RWPE1 (cell line): ENCODE results near the gene PLCG1.

Experiments
- CTCF ChIA-PET: fragments of 350-600 bp; sonication (Branson Sonifier 250); formaldehyde crosslinking; extraction: SDS; loops from one replicate; lab custom pipeline; 2021; lab: Yijun Ruan, JAX
- POLR2A ChIA-PET: fragments of 400-600 bp; formaldehyde crosslinking; extraction: SDS; loops from one replicate; lab custom pipeline; 2020; ENCODE audit warnings: antibody characterized with exemption; ENCODE audit not compliant: low non-redundant PET; lab: Yijun Ruan, JAX
- DNase-seq: peaks from one replicate; pipeline ENCODE4 v3.0.0; 2012; ENCODE audit warnings: low spot score
- H3K27ac ChIP-seq: fragments of 450-650 bp; 2 replicates; pipeline ENCODE4 v1.5.1; 2017
- CTCF ChIP-seq: fragments of 450-650 bp; conservative IDR thresholded peaks from 2 replicates; pipeline ENCODE4 v1.5.1; 2017; ENCODE audit warnings: low read depth, mild to moderate bottlenecking

Gene PLCG1

GRCh38 chr20:41204304-41205265 lies 67.2 kb downstream of the PLCG1 start:
- CTCF ChIA-PET: no interaction called here
- H3K27ac ChIP-seq: no peak overlapping the region
- no peak for DNase-seq
- POLR2A ChIA-PET: no interaction called here
- no peak for TF ChIP-seq CTCF

DNA sequence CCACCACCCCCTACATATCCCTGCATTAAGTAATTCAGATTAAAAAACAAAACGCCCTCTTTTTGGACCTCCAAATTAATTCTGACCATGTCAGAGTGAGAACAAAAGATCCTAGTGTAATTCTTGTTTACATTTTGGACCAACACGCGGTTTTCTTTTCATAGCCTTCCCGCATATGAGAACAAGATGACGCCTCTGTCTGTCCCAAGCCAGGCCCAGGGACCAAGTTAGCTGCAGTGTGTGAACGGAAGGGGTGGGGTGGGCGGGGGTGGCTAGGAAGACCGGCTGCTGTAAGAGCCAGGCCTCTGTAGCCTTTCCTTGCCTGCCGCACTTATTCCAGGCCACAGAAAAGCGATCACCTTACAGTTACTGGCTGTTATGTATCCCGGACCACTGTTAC lies 68.0 kb downstream of the PLCG1 start:
- CTCF ChIA-PET: no interaction called here
- TF ChIP-seq CTCF: no peak
- DNase-seq: no peak
- POLR2A ChIA-PET: no interaction called here
- H3K27ac ChIP-seq: no peak overlapping the region

DNA sequence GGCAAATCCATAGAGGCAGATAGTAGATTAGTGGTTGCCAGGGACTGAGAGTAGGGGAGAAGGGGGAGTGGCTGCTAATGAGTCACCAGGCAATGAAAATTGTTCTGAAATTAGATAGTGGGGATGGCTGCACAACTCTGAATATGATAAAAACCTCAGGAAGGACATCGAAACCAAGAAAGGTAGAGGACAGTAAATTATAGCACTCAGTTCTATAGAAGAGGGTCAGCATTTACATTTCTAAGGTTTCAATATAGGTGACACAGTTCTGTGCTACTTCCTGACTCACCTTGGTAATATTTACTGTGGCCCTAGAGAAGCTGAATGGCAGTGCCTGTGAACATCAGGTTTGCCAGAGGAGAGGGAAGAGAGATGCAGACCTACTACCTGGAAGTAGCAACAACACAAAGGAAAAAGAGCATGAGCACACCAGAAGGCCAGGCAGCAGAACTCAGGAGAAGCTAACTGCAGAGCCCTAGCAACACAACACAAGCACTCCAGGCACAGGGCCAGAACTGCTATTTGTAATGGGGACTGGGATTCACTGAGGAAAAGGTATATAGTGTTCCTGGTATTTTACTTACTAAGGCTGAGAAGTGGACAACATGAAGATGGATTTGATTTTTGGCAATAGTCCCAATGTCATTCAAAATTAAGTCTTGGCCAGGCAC lies 75.9 kb downstream of the PLCG1 start:
- no peak for TF ChIP-seq CTCF
- DNase-seq: peak; percentile 45
- H3K27ac ChIP-seq: peak overlapping the region; percentile 43; the same call in 1 of the 2 replicates
- ChIA-PET CTCF (interaction anchor here (0.6 to 1.2 kb wide), 3 partner anchors 40 to 139 kb away, joined by 3 to 4 read pairs (median 3); no protein-coding TSS in a partner anchor), POLR2A (no interaction called here)

DNA sequence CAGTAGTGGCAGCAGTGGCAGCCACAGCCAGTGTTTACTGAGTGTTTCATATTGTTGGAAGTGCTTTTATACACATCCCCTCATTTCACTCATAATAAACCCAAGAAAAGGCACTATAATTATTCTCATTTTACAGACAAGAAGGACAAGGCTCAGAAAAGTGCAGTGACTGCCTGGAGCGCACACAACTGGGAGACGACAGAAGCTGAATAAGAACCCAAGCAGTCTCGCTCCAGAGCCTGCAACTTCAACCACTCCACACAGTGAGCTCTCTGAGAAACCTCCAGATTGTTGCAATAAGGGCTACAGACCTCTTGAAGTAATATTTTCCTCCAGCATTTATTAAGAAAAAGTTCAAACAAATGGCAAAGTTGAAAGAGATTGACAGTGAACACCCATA lies 76.9 kb downstream of the PLCG1 start:
- CTCF ChIA-PET: interaction anchor here (1.0 kb wide), 1 partner anchor 17 kb away, joined by 4 read pairs; no protein-coding TSS in a partner anchor
- no peak for DNase-seq
- no peak for TF ChIP-seq CTCF
- POLR2A ChIA-PET: no interaction called here
- no peak overlapping the region for H3K27ac ChIP-seq

DNA sequence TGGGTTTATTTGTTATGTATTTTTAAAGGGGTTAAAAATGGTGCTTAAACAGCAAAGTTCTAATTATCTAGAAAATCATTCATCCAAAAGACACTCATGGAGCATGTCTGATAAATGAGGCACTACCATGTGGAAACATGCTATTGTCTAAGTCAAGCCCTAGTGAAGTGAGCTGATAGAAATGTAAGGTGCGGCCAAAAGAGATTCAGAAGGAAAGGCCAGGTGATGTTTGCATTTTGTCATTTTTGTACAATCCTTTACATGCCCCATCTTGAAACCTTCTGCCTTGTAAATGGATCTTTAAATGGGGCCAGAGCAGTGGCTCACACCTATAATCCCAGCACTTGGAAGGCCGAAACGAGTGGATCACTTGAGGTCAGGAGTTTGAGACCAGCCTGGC lies 77.3 kb downstream of the PLCG1 start:
- no peak for DNase-seq
- ChIA-PET CTCF (interaction anchor here (1.0 kb wide), 1 partner anchor 17 kb away, joined by 4 read pairs; no protein-coding TSS in a partner anchor), POLR2A (no interaction called here)
- no peak for TF ChIP-seq CTCF
- no peak overlapping the region for H3K27ac ChIP-seq

GRCh38 chr20:41217422-41217821 lies 80.1 kb downstream of the PLCG1 start:
- no peak for DNase-seq
- no peak for TF ChIP-seq CTCF
- ChIA-PET POLR2A (no interaction called here), CTCF (interaction anchor here (0.6 kb wide), 2 partner anchors 95 to 502 kb away, joined by 3 read pairs; no protein-coding TSS in a partner anchor)
- no peak overlapping the region for H3K27ac ChIP-seq
